GM19467 (cell line): Measurements from ENCODE around the gene RAB6D.
"Not testable (repeated sequence)": the region's sequence is repeated elsewhere in the genome, so short reads cannot be mapped to it uniquely, and the experiment has no call there.

Experiments
- ATAC-seq: cut with Tn5 transposase; IDR thresholded peaks from one replicate; pipeline ENCODE4 v1.9.1; 2021; ENCODE audit warnings: mild to moderate bottlenecking, moderate library complexity; ENCODE audit not compliant: unreplicated experiment

RAB6D gene

GRCh38 chr2:131367352-131367751 lies 3.4 kb upstream of the RAB6D start:
- no peak for ATAC-seq

GRCh38 chr2:131366643-131367042 lies 2.7 kb upstream of the RAB6D start:
- ATAC-seq: no peak

GRCh38 chr2:131365452-131365851 lies 1.5 kb upstream of the RAB6D start:
- ATAC-seq: no peak

- not testable (repeated sequence) for ATAC-seq
Observed at GRCh38 chr2:131363213-131363612, 755 bp downstream of the RAB6D start.

- ATAC-seq: not testable (repeated sequence)
Observed at GRCh38 chr2:131361773-131362172, 2.2 kb downstream of the RAB6D start.

GRCh38 chr2:131353167-131353697 lies 10.7 kb downstream of the RAB6D start:
- ATAC-seq: not testable (repeated sequence)

GRCh38 chr2:131349021-131349420 lies 14.9 kb downstream of the RAB6D start:
- ATAC-seq: no peak

- not testable (repeated sequence) for ATAC-seq
Observed at GRCh38 chr2:131347035-131347434, 16.9 kb downstream of the RAB6D start.

- ATAC-seq: not testable (repeated sequence)
Observed at GRCh38 chr2:131339307-131339706, 24.7 kb downstream of the RAB6D start.

- not testable (repeated sequence) for ATAC-seq
Observed at GRCh38 chr2:131335319-131335718, 28.6 kb downstream of the RAB6D start.

GRCh38 chr2:131332709-131333108 lies 31.3 kb downstream of the RAB6D start:
- ATAC-seq: not testable (repeated sequence)

GRCh38 chr2:131331000-131331399 lies 33.0 kb downstream of the RAB6D start:
- ATAC-seq: not testable (repeated sequence)

GRCh38 chr2:131322209-131322608 lies 41.8 kb downstream of the RAB6D start:
- ATAC-seq: no peak

- ATAC-seq: not testable (repeated sequence)
Observed at GRCh38 chr2:131321344-131321743, 42.6 kb downstream of the RAB6D start.

- not testable (repeated sequence) for ATAC-seq
Observed at GRCh38 chr2:131311001-131311400, 53.0 kb downstream of the RAB6D start.
